CD4-positive, alpha-beta T cell (primary cell): ENCODE data around the gene FNBP1L. TPM values are rescaled to one million over a fixed set of nuclear protein-coding genes. Genes with fewer than 3 reads are reported as not detected.

Source experiments
- ATAC-seq: fragments of 200-7000 bp; cut with Tn5 transposase; one replicate; pipeline ENCODE4 v1.10.0; 2022; ENCODE audit warnings: mild to moderate bottlenecking; ENCODE audit not compliant: poor library complexity
- CTCF ChIA-PET: fragments of 350-600 bp; sonication (Branson Sonifier 250); formaldehyde crosslinking; loops from one replicate; lab custom pipeline; 2021; ENCODE audit warnings: antibody characterized with exemption, inconsistent platforms; lab: Charles Lee
- POLR2A ChIA-PET: fragments of 350-600 bp; sonication (Branson Sonifier 250); formaldehyde crosslinking; loops from one replicate; lab custom pipeline; 2021; ENCODE audit warnings: antibody characterized with exemption, inconsistent platforms; lab: Charles Lee
- DNase-seq, 14 experiments: peaks; one replicate each; pipeline ENCODE4 v3.0.0-alpha.2; 2013 to 2020; ENCODE audit warnings: mixed read lengths in 2 of 14
- H3K27ac ChIP-seq, 2 donors: one replicate each; pipeline versions ENCODE4 v1.5.1 to v1.7.0; 2013; ENCODE audit warnings: low read length in 2 of 2, low read depth in 1 of 2, mild to moderate bottlenecking in 1 of 2
- H3K27me3 ChIP-seq, 2 experiments: 1 replicate in 1 of 2; 2 replicates in 1 of 2; pipeline versions ENCODE4 v1.6.1 to v1.7.0; 2013; ENCODE audit warnings: low read length in 2 of 2, control low read depth in 1 of 2, mild to moderate bottlenecking in 1 of 2, moderate library complexity in 1 of 2; ENCODE audit not compliant: insufficient read depth in 2 of 2, control insufficient read depth in 1 of 2
- H3K36me3 ChIP-seq: one replicate; pipeline ENCODE4 v1.6.1; 2013; ENCODE audit warnings: low read length, control low read depth; ENCODE audit not compliant: insufficient read depth
- H3K4me1 ChIP-seq: one replicate; pipeline ENCODE4 v1.6.1; 2013; ENCODE audit warnings: low read length, control low read depth; ENCODE audit not compliant: insufficient read depth
- H3K4me3 ChIP-seq: one replicate; pipeline ENCODE4 v1.5.1; 2013; ENCODE audit warnings: mild to moderate bottlenecking, low read length, moderate library complexity
- H3K9me3 ChIP-seq, 2 experiments: 1 replicate in 1 of 2; 2 replicates in 1 of 2; pipeline versions ENCODE4 v1.6.1 to v1.7.0; 2013; ENCODE audit warnings: low read length in 2 of 2, mild to moderate bottlenecking in 2 of 2, control low read depth in 1 of 2, moderate library complexity in 1 of 2; ENCODE audit not compliant: control insufficient read depth in 1 of 2, insufficient read depth in 1 of 2
- H3K27ac Mint-ChIP-seq: one replicate; pipeline ENCODE4 v1.8.0; 2020; ENCODE audit warnings: mixed read lengths
- H3K27me3 Mint-ChIP-seq: one replicate; pipeline ENCODE4 v1.8.0; 2021; ENCODE audit warnings: mixed read lengths
- H3K36me3 Mint-ChIP-seq: one replicate; pipeline ENCODE4 v1.8.0; 2021; ENCODE audit warnings: low read depth, mixed read lengths
- H3K4me1 Mint-ChIP-seq: one replicate; pipeline ENCODE4 v1.8.0; 2021; ENCODE audit warnings: low read depth, mixed read lengths
- H3K4me3 Mint-ChIP-seq: one replicate; pipeline ENCODE4 v1.8.0; 2020; ENCODE audit warnings: mild to moderate bottlenecking, mixed read lengths
- H3K9me3 Mint-ChIP-seq: one replicate; pipeline ENCODE4 v1.8.0; 2020; ENCODE audit warnings: mixed read lengths
- CTCF ChIP-seq: fragments of 200-600 bp; IDR thresholded peaks from one replicate; pipeline ENCODE4 v1.8.0; 2022; ENCODE audit warnings: antibody characterized with exemption, mild to moderate bottlenecking
- intact Hi-C, 2 experiments: fragments of 100-400 bp; cut with DNase I in 1 of 2; cut with micrococcal nuclease in 1 of 2; formaldehyde crosslinking; loops; one replicate each; pipeline versions ENCODE4 v1.15.1 to v1.9.0; 2023 to 2025; cut with DNase I, micrococcal nuclease
- total RNA-seq, 174 experiments: library from RNA in 2 of 174; stranded (reverse) in 2 of 174; gene quantifications; one replicate each; pipeline ENCODE4 v1.2.3 and lab custom pipeline; 2021 to 2026

FNBP1L gene
- total RNA-seq, 2 experiments from 2014 or later, result 1.1 TPM

- Mint-ChIP-seq H3K36me3 (no peaks in the 10 kb centered on the region), H3K4me1 (no peaks in the 10 kb centered on the region), H3K4me3 (no peak overlapping the region), H3K27ac (no peak overlapping the region), H3K9me3 (no peaks in the 10 kb centered on the region), H3K27me3 (no peaks in the 10 kb centered on the region)
- Histone ChIP-seq H3K9me3 (no peaks in the 10 kb centered on the region), H3K4me1 (no peaks in the 10 kb centered on the region), H3K27ac (no peak overlapping the region), H3K4me3 (no peak overlapping the region), H3K27me3 (no peaks in the 10 kb centered on the region), H3K36me3 (no peaks in the 10 kb centered on the region)
- DNase-seq, result no peak
- ChIA-PET CTCF (no interaction called here), POLR2A (no interaction called here)
- intact Hi-C loops, result no loop called here
- no peak for TF ChIP-seq CTCF
- no peak for ATAC-seq
Observed at GRCh38 chr1:93577536-93578432, 129.9 kb downstream of the FNBP1L start.

- Histone ChIP-seq H3K27ac (no peak overlapping the region), H3K36me3 (no peaks in the 10 kb centered on the region), H3K4me3 (no peak overlapping the region), H3K9me3 (no peaks in the 10 kb centered on the region), H3K4me1 (no peaks in the 10 kb centered on the region), H3K27me3 (no peaks in the 10 kb centered on the region)
- no peak for ATAC-seq
- POLR2A ChIA-PET, result no interaction called here
- Mint-ChIP-seq H3K4me1 (no peaks in the 10 kb centered on the region), H3K27ac (no peak overlapping the region), H3K9me3 (no peaks in the 10 kb centered on the region), H3K36me3 (no peaks in the 10 kb centered on the region), H3K4me3 (no peak overlapping the region), H3K27me3 (no peaks in the 10 kb centered on the region)
- intact Hi-C loops, result no loop called here
- TF ChIP-seq CTCF, result no peak
- CTCF ChIA-PET, result no interaction called here
- no peak for DNase-seq
Observed at GRCh38 chr1:93578433-93578830, 130.5 kb downstream of the FNBP1L start.

- no peak overlapping the region for H3K4me3 Mint-ChIP-seq
- H3K9me3 Mint-ChIP-seq, result no peaks in the 10 kb centered on the region
- Histone ChIP-seq H3K27ac (no peak overlapping the region), H3K4me3 (no peak overlapping the region), H3K4me1 (no peaks in the 10 kb centered on the region), H3K9me3 (no peaks in the 10 kb centered on the region), H3K36me3 (no peaks in the 10 kb centered on the region), H3K27me3 (no peaks in the 10 kb centered on the region)
- no peaks in the 10 kb centered on the region for H3K27me3 Mint-ChIP-seq
- DNase-seq, result no peak
- H3K27ac Mint-ChIP-seq, result no peak overlapping the region
- ChIA-PET POLR2A (no interaction called here), CTCF (no interaction called here)
- ATAC-seq, result no peak
- no peaks in the 10 kb centered on the region for H3K4me1 Mint-ChIP-seq
- no peak for TF ChIP-seq CTCF
- intact Hi-C loops, result no loop called here
- H3K36me3 Mint-ChIP-seq, result no peaks in the 10 kb centered on the region
Observed at GRCh38 chr1:93578911-93579825, 131.2 kb downstream of the FNBP1L start.
